Astrocyte of the hippocampus (primary cell): ENCODE measurements around the gene PLSCR2.
"Not testable (repeated sequence)": the region's sequence is repeated elsewhere in the genome, so short reads cannot be mapped to it uniquely, and the experiment has no call there.

Source experiments
- DNase-seq: peaks from one replicate; pipeline ENCODE4 v3.0.0; 2011; ENCODE audit warnings: low read depth, low spot score

The PLSCR2 gene

DNA sequence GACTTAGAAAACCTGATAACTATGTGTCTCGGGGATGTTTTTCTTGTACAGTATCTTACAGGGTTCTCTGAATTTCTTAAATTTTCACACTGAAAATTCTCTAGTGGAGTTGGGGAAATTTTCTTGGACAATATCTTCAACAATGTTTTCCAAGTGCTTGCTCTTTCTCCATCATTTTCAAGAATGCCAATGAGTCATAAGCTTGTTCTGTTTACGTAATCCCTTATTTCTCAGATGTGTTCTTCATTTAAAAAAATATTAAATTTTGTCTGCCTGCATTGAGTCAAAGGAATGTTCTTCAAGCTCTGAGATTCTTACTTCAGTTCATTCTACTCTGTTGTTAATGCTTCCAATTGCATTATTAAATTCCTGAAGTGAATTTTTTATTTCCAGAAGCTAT, 21.9 kb upstream of the PLSCR2 start:
- no peak for DNase-seq

DNA sequence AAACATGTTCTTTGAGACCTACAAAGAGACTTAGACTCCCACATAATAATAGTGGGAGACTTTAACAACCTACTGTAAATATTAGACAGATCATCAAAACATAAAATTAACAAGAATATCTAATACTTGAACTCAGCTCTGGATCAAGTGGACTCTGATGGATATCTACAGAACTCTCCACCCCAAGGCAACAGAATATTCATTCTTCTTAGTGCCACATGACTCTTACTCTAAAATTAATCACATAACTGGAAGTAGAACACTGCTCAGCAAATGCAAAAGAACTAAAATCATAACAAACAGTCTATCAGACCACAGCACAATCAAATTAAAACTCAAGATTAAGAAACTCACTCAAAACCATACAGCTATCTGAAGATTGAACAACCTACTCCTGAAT, 15.9 kb upstream of the PLSCR2 start:
- no peak for DNase-seq

DNA sequence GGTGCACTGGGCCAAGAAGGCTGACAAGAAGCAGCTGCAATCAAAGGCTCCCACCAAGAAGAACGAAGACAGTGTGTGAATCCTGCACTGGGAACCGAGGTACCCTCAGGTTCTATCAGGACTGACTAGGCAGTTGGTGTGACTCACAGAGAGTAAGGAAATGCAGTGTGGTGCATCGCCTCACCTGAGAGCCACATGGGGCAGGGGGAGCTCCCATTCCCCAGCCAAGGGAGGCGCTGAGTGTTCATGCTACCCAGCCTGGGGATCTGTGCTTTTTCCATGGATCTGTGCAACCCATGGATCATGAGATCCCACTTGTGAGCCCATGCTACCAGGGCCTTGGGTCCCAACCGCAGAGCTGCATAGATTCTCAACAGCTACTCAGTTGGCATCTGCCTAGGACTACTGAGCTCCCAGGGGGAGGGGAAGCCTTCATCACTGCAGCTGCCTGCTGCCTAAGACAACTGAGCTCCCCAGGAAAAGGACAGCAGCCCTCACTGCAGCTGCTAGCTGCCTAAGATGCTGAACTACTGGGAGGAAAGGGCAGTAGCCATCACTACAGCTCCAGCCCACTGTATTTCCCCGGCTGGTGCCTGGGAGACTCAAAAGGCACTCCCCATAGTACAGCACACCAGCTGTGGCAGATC, 6.9 kb upstream of the PLSCR2 start:
- no peak for DNase-seq

DNA sequence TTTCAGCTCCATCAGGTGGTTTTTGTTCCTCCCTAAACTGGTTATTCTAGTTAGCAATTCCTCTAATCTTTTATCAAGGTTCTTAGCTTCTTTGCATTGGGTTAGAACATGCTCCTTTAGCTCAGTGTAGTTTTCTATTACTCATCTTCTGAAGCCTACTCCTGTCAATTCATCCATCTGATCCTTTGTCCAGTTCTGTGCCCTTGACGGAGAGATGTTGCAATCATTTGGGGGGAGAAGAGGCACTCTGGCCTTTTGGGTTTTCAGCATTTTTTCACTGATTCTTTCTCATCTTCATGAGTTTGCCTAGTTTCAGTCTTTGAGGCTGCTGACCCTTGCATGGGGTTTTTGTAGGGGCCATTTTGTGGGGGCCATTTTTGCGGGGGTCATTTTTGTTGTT, 5.6 kb upstream of the PLSCR2 start:
- DNase-seq: not testable (repeated sequence)

DNA sequence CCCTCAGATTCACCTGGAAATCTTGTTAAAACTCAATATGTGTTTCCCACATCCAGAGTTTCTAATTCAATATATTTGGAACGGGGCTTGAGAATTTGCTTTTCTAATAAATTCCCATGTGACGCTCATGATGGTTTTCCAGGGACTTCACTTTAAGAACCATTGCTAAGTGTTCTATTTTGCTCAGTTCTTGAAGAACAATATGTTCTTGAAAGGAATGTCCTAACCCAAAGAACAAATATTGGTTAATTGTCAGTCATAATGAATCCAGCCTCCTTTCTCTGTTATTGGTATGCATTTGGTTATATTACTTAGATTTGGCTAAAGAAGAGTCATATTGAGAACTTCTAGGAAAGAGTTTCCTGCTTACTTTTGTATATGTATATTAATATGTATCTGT, 4.4 kb upstream of the PLSCR2 start:
- no peak for DNase-seq

DNA sequence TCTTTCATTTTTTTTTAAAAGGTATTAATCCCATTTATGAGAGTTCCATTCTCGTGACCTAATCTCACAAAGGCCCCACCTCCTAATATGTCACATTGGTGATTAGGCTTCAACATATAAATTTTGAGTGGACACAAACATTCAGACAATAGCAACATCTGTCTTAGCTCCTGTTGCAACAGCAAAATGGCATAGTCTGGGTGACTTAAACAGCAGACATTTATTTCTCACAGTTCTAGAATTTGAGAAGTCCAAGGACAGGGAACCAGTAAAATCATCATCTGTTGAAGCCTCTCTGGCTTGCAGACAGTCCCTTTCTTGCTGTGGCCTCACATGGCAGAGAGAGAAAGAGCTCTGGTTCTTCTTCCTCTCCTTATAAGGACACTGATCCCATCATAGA, 3.2 kb upstream of the PLSCR2 start:
- DNase-seq: no peak

DNA sequence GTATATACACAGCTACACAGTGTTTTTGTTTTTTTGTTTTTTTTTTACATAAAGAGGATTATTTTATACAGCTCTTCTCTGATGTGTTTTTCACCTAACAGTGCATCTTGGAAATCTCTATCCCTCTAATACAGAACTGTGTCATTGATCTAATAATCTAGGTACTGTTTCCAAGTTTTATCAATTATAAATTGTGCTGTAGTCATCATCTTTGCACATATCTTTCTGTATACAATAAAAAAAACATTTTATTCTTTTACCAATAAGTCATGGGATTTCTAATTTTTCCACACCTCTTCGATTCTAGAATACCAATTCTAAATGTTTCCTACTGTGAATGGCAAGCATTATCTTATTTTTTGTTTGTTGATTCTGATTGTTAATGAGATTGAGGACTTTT, 1.7 kb upstream of the PLSCR2 start:
- no peak for DNase-seq

DNA sequence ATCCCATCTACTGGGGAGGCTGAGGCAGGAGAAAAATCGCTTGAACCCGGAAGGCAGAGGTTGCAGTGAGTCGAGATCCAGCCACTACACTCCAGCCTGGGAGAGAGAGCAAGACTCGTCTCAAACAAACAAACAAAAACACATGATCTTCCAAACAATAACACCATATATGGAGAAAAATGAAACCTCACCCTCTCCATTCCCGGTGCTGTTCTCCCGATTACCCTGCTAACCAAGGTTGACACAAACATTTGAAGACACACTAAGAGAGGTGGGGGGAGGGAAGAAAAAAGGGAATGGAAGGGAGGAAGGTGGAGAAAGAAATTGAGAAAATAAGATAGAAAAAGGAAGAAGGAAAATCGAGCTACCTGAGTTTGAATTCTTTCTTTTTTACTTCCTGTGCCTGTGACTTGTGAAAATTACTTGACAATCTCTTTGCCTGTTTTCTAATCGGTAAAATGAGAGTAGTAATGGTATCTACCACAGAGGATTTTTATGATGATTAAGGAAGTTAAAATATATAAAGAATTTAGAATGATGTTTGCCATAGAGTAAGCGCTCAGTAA, 1.1 kb upstream of the PLSCR2 start:
- no peak for DNase-seq

DNA sequence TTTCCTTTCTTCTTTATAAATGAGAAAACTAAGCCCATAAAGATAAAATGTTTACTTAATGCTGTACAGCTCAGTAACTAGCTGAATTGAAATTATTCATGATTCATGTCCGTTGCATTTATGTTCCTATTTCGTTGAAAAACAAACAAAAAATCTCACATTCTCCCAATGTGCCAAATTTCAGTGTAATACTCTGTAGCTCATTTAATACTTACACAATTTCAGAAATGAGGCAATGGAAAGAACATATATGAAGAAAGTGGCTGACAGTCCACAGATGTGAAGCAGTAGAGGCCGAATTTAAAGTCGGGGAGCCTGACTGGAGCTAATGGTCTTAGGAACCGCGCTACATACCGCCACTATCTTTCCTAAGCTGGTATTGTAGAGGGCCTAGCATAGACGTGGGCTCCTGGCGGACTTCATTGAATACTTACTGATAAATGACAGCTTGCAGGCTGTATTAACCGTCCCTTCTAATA, 651 bp downstream of the PLSCR2 start:
- no peak for DNase-seq

DNA sequence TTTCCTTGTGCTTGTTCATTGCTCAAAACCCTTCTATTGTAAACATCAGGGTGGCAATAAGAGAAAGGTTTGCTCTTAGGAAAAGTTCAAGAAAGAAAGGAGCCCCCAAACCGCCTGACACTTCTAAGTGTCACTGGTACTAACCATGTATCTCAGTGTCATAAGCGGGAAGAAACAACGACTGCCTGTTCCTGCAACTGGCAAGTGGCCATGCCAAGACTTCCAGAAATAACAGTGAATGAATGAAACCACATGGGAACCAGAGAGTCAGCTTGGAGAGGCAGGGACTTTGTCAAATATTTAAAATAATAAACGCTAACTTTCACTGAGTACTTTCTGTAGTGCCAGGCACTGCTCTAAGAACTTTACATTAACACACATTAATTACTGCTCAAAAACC, 1.1 kb downstream of the PLSCR2 start:
- DNase-seq: peak; percentile 49

DNA sequence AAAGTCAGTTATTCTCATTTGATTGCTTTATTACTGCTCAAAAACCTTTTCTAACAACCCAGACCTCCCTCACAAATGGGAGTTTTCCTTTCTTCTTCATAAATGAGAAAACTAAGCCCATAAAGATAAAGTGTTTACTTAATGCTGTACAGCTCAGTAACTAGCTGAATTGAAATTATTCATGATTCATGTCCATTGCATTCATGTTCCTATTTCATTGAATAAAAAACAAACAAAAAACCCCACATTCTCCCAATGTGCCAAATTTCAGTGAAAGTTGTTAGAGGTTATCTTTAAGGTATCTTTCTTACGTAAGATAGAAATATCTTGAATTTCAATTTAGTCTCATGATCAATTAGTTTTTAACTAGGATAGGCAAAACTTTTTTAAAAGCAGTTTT, 2.8 kb downstream of the PLSCR2 start:
- DNase-seq: peak; percentile 20

DNA sequence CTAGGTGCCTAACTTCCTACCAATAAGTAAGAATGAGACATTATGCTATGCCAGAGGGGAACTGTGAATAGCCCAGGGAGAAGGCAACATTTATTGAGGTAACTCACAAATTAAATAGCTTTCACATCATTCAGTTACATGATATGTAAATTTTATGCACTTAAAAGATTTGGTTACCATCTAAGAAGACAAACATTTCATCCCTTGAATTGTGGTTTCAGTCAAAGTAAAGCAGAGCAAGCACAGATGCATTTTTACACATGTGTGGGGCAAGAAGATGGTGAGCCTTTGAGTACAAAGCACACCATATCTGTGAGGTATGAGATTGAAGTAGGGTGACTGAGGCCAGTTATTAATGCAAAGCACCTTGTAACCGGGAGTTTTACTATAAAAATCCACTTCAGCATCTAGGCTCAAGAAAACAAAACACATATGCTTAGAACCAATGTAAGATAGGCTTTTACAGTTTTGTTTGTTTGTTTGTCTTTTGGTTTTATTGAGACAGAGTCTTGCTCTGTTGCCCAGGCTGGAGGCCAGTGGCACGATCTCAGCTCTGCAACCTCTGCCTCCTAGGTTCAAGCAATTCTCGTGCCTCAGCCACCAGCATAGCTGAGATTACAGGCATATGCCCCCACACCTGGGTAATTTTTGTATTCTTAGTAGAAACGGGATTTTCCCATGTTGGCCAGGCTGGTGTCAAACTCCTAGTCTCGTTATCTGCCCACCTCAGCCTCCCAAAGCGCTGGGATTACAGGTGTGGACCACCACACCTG, 3.5 kb downstream of the PLSCR2 start:
- DNase-seq: peak; percentile 28

DNA sequence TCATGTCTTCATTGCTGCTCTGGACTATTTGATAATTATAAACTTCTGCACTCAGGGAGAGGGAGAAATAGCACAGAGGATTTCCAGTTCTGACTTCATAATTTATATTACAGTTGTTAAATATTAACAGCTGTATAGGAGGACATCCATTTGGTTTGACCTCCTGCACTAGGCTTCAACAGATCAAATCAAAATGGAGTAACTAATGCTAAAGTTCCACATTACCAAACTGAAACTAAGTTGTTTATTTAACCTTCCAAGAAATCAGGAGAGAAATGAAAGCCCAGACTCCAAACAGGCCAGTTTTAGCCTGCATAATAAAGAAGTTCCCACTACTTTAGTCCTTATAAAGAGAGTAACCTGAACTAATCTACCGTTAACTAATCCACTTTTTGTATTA, 4.6 kb downstream of the PLSCR2 start:
- DNase-seq: no peak

DNA sequence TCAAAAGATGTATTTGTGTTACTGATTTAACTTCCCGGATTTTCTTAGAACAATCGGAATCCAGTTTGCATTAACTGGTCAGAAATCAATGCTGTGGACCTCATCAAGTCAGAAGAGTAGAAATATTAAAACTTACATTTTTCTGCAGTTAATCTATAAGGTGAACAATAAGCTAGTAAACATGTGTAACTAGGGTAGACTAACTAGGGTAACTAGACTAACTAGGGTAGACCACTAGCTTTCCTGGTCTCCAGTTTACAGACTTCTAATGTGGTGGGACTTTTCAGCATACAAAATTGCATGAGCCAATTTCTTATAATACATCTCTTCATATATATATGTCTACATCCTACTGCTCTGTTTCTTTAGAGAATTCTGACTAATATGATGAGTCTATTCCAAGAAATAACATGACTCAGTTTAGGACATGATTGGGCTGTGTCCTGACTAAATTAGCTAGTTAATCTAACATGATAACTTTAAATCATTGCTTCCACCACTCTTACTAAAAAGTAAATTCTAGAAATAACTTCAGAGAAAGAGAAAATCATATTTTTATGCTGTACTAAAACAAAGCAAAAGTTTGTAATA, 5.3 kb downstream of the PLSCR2 start:
- no peak for DNase-seq

DNA sequence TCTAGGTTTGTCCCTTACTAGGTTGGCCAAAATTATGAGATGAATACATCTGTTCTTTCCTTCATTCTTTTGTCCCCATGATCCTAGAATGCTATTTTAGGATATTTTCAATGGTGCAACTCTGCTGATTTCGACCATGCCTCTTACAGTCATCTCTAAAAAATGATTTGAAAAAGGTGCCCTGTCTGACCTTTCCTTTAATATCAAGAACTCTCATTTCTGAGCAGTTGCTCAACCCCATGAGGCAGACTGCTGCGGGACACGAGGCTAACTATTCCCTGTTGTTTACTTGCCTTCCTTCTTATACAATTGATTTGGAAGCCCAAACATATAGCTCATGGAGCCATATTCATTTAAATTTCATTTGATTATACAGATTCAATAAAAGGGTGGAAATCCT, 14.6 kb downstream of the PLSCR2 start:
- no peak for DNase-seq

DNA sequence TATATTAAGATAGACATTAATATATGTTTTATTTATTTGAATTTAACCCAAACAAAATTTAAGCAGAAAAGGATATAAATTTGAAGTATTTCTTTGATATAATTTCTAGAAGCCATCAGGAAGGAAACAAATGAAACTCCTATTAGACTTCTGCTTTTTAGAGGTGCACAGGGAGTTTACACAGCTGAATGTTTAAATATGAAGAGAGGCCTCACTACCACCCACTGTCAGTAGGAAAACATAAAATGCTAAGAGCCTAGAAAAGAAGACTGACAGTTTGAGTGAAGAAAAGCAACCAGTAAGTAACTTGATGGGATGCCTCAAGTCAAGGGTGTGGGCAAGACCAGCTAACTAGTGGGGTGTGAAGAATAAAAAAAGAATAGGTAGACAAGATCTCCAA, 19.7 kb downstream of the PLSCR2 start:
- DNase-seq: no peak

DNA sequence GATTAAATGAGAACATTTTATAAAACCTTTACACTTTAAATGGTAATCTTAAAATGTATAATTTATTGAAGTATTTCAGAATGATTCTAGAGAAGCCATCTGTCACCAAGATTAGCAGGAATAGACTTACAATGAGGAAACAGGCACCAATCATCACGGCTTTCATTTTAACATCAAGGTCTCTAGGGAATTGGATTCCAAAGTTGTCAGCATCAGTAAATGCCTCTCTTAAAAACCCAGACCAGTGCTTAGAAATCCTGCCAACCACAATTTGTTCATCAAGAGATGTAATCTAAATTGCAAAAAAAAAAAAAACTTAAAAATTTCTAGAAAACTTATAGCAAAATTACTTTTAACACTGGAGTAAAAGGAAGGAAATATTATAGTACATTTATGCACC, 20.3 kb downstream of the PLSCR2 start:
- DNase-seq: no peak

DNA sequence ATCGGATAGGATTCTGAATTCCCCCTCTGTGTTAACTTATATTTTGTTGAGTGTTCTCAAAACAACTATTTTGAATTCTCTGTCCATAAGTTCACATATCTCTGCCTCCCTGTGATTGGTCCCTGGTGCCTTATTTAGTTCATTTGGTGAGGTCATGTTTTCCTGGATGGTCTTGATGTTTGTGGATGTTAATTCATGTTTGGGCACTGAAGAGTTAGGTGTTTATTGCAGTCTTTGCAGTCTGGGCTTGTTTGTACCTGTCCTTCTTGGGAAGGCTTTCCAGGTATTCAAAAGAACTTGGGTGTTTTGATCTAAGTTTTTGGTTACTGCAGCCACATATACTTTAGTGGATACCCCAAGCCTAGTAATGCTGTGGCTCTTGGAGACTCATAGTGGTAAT, 23.3 kb downstream of the PLSCR2 start:
- DNase-seq: no peak

DNA sequence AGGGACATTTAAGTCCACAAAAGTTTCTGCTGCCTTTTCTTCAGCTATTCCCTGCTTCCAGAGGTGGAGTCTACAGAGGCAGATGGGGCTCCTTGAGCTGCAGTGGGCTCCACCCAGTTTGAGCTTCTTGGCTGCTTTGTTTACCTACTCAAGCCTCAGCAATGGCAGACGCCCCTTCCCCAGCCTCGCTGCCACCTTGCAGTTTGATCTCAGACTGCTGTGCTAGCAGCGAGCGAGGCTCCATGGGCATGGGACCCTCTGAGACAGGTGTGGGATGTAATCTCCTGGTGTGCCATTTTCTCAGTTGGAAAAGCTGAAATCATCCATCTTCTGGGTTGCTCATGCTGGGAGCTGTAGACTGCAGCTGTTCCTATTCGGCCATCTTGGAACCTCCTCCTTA, 29.1 kb downstream of the PLSCR2 start:
- DNase-seq: not testable (repeated sequence)

DNA sequence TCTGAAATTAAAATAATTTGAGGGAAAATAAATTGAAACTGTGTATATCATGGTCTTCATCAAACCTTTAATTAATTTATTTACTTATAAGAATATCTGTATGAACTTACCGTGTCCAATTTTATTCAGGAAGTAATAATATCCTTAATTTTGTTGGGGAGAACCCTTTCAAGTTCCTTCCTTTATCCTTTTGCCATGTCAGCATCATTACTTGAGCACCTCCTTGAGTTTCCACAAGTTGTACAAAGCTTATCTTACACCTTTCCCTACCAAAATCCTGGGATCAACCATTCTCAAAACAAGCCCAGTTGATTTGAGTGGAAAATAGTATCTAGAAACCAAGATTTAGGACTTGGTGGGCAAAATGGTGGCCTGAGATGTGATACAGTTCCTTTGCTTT, 37.3 kb downstream of the PLSCR2 start:
- DNase-seq: no peak

DNA sequence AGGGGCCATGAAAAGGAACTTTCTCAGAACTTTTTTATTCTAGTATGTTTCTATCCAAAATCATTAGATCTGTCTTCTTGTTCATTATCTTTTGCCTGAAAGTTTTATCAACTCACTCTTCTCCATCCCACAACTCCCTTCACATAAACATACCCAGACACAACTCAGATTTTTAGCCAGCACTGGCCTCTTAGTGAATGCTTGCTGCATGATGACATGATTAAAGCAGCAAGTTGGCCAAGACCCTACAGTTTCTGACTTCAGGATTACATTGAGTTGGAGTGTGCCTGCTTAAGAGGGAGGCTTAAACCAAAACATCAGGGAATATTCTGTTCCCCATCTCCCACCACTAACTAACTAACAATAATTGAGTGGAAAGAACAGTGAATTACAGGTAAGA, 38.1 kb downstream of the PLSCR2 start:
- peak; percentile 12 for DNase-seq

DNA sequence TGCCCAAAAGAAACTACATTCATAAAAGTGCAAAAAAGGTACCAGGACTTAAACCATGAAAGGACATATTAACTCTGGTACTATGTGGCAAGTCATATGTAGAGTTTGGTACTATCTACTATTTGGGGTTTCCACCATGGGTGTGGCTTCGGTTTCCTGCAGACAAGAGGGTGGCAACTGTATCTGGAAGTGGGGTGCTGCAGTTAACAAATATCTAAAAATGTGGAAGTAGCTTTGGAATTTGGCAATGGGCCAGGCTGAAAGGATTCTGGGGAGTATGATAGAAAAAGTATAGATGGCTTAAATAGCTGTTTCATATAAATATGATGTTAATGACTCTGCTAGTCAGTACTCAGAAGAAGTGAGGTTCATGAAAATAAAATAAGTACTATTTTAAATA, 44.0 kb downstream of the PLSCR2 start:
- DNase-seq: no peak
